CD4-positive, alpha-beta T cell treated with Interleukin-4 for 4 hours (primary cell): Measurements from ENCODE around the gene TNIP1.

Experiments
- DNase-seq: peaks from one replicate; pipeline ENCODE4 v3.0.0-alpha.2; 2020

TNIP1 gene

GRCh38 chr5:151081431-151082281 lies 822 bp upstream of the TNIP1 start:
- no peak for DNase-seq

- no peak for DNase-seq
These were observed 809 bp downstream of the TNIP1 start for GRCh38 chr5:151079838-151080612.

GRCh38 chr5:151078490-151079262 lies 2.2 kb downstream of the TNIP1 start:
- DNase-seq, result peak; percentile 82

DNA sequence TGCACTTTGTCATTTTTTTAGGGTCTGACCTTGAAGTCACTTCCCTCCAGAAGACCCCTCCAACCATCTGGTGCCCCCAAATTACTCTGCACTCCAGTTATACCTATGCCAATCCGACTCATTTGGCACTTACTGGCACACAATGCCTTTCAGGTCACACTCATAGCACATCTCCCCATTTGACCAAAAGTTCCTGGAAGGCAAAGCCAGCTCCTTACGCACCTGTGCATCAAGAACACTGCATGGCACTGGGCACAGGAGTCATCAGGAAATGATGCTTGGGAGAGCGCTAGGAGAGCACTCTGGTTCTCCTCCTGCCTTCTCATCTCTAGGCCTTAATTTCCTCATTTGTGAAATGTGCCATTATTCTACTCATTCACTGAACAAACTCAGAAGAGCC lies 2.9 kb downstream of the TNIP1 start:
- no peak for DNase-seq

DNA sequence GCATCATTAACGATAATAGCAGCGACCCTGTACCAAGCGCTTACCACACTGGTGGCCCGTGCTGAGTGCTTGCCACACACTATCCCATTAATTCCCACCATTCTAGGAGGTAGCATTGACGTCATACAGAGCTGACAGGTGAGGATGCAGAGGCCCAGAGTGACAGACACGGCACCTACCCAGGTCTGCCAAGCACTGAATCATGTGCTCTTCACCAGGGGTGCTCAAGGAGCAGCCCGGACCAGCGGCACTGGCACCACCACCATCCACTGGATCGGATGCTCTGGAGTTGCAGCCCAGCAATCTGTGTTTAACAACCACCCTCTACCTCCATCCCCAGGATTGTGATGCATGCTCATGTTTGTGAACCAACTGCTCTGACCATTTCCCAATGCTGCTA lies 3.4 kb downstream of the TNIP1 start:
- DNase-seq, result no peak

DNA sequence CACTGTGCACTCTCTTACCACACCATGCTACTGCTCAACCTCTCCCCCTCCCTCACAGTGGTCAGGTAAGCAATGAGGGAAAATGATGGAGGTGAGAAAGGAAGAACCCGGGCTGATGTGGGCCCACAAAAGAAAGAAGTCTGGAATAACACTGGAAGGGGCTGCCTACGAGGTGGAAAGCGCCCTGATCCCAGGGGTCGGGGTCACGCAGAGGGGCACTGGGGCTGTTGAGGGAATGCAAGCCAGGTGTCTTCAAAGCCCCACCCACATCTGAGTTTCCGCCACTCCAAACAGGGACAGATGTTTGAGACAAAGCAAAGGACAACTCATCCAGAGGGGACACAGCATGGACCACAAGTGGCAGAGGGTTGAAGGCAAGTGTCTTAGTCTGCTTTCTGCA lies 4.2 kb downstream of the TNIP1 start:
- DNase-seq, result no peak

DNA sequence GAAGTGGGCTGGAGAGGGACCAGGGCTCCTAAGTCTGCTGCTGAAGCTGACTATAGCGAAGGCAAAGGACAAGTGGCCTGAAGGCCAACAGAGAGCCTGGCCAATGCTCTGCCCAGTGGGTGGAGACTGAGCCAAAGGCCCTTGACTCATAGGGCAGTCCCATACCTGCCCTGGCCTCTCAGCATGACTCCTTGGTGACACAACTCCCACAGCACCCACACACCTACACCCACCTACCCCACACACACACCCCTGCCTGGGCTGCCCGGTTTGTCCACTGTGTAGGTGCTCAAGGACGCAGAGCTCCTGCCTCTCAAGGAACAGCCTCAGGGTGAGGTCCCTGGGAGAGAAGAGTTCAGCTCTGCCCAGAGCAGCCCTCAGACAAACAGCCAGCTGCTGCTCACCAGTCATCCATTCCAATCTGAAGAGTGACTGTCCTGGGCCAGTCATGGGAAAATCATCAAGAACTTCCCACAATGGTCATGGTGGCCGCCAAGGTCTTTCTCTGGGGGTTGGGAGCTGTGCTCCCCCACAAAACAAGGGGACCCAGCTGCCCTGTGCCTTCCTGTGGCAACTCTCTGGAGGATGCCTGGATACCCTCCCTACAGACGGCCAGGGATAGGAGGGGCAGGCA lies 5.0 kb downstream of the TNIP1 start:
- no peak for DNase-seq

DNA sequence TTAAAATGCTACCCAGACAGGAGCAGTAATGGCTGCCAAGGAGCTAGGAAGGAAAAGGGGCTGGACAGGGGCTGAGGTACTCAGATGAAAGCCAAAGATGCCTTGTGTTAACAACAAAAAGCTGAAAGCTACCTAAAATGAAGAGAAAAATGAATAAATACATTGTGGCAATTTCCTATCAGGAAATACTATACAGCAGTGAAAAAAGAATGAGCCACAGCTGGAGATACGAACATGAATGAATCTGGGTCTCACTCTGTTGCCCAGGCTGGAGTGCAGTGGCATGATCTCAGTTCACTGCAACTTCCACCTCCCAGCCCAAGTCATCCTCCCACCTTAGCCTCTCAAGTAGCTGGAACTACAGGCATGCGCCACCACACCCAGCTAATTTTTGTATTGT lies 6.3 kb downstream of the TNIP1 start:
- no peak for DNase-seq

- DNase-seq, result no peak
These were observed 7.6 kb downstream of the TNIP1 start for GRCh38 chr5:151073280-151073679.

- DNase-seq, result no peak
These were observed 8.2 kb downstream of the TNIP1 start for GRCh38 chr5:151072630-151073025.

DNA sequence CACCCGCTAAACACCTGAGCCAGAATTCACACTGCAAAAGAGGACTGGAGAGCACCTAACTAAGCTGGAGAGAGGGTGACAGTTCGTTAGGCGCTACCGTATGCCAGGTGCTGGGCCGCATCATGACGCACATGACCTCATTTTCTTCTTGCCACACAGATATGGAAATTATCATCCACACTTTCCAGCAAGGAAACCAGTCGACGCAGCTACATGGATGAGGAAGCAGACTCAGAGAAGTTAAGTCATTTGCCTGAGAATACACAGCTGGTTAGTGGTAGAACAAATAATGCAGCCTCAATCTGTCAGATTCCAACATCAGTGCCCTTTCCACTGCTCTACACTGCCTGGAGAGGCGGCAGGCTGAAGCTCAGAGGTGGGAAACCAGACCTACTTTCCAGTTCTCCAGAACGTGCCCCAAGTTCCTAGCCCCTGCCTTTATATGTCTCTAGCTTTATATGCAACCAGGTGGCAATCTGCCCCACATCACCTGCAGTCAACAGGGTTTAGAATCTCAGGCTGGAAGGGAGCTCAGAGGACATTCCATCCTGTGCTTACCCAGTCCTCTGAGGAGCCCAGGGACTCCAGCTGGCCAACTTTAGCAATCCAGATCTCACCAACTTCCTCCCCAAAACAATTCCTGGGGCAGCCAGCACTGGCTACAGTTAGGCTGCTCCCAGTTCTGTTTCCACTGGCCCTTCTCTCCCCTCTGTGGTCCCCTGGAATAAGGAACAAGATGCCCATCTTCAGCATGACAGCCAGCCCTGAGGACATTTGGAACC lies 8.8 kb downstream of the TNIP1 start:
- no peak for DNase-seq

DNA sequence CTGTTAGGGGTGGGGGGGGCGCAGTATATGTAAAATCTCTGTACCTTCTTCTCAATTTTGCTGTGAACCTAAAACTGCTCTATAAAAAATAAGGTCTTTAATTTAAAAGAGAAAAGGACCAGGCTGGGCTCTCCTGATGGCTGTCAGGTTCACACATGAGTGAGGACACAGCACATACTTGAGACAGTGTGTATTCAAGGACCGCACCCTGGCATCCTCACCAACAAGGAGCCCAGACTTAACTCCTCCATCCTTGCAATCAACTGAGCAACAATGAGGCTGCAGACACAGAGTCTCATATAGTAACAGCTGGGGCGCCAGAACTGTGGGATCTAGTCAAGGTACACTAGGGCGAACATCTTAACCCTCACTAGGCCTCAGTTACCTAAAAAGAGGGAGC lies 9.8 kb downstream of the TNIP1 start:
- no peak for DNase-seq

GRCh38 chr5:151070449-151070848 lies 10.4 kb downstream of the TNIP1 start:
- DNase-seq, result no peak

DNA sequence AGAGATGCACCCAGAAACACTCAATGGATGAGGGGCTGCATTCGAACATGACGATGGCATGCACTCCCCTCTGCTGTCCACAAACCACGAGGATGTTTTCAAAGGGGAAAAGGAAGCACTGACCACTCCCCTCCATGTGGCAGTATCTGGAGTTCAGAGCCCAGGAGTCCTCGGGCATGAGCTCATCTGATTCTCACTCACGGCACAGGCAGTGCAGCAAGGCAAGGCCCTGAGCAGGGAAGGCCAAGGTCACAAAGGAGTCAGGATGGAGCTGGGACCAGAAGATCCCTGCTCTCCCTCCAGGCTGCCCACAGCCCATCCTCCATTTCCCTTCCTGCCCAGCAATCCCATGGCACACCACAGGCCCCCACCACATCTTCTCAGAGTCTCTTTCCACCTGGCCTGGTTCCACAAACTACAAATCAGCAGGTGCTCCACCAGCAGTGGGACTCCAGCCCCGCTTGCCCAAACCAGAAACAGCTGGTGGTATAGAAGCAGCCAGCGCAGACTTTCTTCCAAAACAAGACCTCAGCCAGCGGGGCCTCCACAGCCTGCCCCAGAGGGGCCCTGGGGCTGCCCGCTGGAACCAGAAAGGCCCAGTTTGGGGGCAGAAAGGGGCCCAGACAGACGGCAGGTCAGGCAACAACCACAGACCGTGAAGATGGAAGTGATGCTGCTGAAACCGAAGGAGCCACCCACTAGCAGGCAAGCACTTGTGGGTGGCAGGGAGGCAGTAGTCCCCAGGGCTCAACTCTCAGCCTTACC lies 12.2 kb downstream of the TNIP1 start:
- DNase-seq, result no peak

GRCh38 chr5:151067632-151068432 lies 13.0 kb downstream of the TNIP1 start:
- DNase-seq, result no peak

DNA sequence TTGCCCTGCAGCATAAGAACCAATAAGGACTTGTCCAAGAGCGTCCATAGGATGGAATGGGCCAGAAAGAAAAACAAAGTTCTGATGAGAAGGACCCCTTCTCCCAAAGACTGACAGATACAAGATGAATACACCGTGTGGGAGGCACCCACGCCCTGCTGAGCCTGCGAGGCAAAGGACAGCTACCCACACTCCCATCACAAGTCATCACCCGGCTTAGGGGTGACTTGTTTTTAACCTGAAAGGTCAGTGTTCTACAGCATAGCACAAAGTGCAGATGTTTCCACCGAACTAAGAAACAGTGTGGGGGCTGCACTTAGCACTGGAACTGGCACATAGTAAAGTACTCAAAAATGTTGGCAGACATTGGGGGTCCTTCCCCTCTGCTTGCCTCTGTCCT lies 13.9 kb downstream of the TNIP1 start:
- no peak for DNase-seq

- no peak for DNase-seq
These were observed 15.2 kb downstream of the TNIP1 start for GRCh38 chr5:151065609-151066008.

- no peak for DNase-seq
These were observed 15.8 kb downstream of the TNIP1 start for GRCh38 chr5:151064916-151065499.

DNA sequence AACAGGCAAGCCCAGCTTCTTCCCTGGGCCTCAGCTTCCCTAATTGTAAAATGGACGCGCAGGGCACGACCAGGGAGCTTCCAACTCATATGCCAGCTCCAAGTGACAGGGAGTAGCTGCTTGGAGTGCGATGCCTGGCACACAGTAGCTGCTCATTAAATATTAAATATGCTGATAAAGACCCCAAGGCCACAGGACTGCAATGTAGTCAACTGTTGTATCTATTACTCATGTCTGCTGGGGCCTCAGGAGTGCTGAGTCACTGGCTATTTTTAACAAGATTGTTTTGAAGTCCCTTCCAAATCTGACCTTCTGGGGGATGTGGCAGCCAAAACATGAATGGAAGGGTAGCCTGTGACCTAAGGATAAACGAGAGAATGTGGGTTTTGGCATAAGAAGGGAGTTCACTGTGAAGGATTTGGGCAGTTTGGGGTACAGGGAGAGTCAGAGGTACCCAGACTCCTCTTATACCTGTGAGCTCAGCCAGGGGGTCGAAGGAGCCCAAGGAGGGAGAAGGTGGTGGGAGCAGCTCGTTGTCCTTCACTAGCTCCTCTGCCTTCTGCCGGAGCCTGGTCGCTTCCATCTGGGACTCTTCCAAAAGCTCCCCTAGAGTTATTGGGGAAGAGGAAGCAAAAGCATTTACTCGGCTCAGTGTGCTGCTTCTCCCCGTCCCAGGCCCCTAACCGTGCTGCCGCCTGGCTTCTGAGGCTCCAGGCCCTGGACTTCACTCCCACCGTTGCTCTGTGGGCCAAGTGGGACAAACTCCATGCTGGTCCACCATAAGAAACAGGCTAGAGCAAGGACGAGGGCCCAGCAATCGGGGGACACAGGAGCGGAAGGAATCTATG lies 17.5 kb downstream of the TNIP1 start:
- DNase-seq, result no peak
